GM12875 (cell line): ENCODE measurements around the gene C1orf105.

Experiments
- H3K4me3 ChIP-seq: one replicate; pipeline ENCODE4 v1.5.1; 2011; ENCODE audit warnings: low read depth, low read length, control low read depth
- CTCF ChIP-seq: IDR thresholded peaks from 2 replicates; pipeline ENCODE4 v1.5.1; 2011; ENCODE audit warnings: low read depth, mild to moderate bottlenecking, control low read depth, inconsistent platforms, low read length, moderate library complexity, borderline replicate concordance; ENCODE audit not compliant: insufficient read depth

Gene C1orf105

GRCh38 chr1:172408958-172409357 lies 11.5 kb upstream of the C1orf105 start:
- no peak for TF ChIP-seq CTCF
- H3K4me3 ChIP-seq: no peak overlapping the region

GRCh38 chr1:172410027-172410426 lies 10.5 kb upstream of the C1orf105 start:
- no peak overlapping the region for H3K4me3 ChIP-seq
- TF ChIP-seq CTCF: no peak

GRCh38 chr1:172411791-172412338 lies 8.6 kb upstream of the C1orf105 start:
- no peak for TF ChIP-seq CTCF
- H3K4me3 ChIP-seq: no peak overlapping the region

GRCh38 chr1:172414331-172414730 lies 6.2 kb upstream of the C1orf105 start:
- H3K4me3 ChIP-seq: no peak overlapping the region
- TF ChIP-seq CTCF: no peak

GRCh38 chr1:172416496-172417035 lies 3.9 kb upstream of the C1orf105 start:
- no peak overlapping the region for H3K4me3 ChIP-seq
- TF ChIP-seq CTCF: no peak

- H3K4me3 ChIP-seq: no peak overlapping the region
- no peak for TF ChIP-seq CTCF
Measured at GRCh38 chr1:172417557-172417956, 2.9 kb upstream of the C1orf105 start.

- no peak for TF ChIP-seq CTCF
- no peak overlapping the region for H3K4me3 ChIP-seq
Measured at GRCh38 chr1:172421974-172422604, 1.6 kb downstream of the C1orf105 start.
